HG03045 (cell line): ENCODE results near the gene FAM234B.
A peak's percentile ranks its signal among the peaks of the same experiment; 100 is the strongest.

ENCODE experiments used
- ATAC-seq: cut with Tn5 transposase; IDR thresholded peaks from one replicate; pipeline ENCODE4 v1.9.1; 2021; ENCODE audit warnings: mild to moderate bottlenecking, moderate library complexity; ENCODE audit not compliant: unreplicated experiment

The FAM234B gene, protein sequence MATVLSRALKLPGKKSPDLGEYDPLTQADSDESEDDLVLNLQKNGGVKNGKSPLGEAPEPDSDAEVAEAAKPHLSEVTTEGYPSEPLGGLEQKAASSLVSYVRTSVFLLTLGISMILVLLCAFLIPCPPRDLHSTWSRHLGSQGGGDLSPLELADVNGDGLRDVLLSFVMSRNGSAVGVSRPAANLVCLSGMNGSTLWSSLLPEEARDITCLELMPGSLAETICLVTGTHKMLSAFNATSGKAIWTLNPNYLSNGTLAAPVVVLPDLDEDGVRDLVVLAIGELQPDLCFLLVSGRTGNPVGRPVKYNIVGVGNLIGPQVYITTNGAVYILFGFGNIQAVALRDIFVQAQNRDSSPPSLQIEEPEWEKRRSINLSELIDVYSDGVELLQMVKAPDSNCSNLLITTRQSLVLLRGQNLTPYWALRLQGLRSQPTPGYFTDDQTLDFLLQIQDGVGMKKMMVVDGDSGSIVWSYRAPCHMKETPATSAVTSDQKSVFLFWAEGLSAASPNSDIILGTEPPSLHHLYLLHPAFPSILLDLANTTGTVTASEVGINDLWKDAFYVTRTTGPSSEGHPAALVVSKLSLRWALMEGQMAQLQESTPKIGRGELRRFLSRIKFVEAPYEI

DNA sequence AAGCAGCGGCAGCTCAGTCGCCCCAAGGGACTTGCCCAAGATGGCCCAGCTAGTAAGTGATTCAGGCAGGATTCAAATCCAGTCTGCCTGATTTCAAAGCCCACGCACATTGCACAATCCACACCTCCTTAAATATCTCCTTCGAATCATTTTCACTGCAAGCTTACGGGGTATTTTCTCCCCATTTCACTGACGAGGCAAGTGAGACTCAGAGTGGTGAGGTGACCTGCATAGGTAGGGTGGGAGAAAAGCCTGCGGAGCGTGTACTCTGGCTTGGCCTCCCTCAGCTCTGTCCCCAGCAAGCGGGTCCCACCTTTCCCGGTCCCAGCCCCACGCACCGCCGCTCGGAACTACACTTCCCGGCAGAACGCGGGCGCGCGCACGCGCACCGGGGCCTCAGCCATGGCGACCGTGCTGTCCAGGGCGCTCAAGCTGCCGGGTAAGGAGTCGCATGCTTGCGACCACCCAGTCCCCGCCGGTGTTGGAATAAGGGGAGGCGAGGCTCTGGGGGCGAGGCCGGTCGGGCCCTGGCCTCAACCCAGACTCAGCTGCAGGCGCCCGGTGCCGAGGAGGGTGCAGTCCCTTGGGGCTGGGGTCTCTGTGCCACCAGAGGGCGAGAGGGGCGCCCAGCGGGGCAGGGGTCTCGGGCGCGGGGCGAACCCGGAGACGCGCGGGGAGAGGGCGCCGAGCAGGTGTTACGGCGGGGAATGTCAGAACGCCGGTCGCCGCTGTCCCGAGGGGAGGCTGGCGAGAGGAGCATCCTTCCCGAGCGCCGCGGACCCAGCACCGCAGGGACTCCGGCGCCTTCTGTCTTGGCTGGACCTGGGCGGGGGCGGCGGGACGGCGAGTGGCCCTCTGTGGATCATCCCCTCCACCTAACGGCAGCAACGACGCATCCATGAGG, at the start of gene FAM234B:
Gene FAM234B, plus strand, starts transcription at position 380 of the 904 bp plus-strand sequence. Its CDS starts 23 bp downstream, at position 403.
- ATAC-seq: peak; percentile 87

DNA sequence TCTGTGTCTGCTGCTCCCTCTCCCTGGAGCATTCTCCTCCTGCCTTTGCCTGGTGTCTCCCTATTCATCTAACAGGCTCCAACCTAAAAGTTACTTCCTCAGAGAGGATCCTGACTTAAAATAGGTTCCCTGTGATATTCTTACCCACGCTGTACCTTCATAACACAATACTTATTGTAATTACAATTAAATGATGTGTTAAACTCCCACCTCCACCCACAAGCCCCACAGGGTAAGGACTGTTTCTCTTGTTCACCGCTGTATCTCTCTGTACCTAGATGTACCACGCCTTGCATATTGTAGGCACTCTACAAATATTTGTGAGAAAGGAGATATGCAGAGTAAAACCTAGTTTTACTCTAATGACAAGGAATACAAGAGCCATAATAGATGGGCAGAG, 49.1 kb upstream of the FAM234B start:
- no peak for ATAC-seq

DNA sequence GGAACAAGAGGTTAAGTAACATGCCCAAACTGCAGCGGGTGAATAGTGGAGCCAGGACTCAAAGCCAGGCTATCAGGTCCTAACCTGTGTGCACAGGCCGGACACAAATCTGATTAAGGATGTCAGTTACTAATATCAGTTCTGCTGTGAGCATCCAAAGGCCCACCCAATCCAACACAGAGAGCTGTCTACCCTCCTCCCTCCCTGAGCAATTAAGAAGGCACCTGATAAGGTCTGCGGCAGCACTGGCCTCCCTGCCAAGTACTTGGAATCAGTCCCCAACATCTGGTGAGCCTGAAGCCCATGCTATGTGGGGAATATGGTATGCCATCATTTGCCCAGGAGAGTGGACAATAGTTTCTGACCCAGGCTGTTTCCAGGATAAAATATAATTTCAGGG, 48.0 kb upstream of the FAM234B start:
- no peak for ATAC-seq

DNA sequence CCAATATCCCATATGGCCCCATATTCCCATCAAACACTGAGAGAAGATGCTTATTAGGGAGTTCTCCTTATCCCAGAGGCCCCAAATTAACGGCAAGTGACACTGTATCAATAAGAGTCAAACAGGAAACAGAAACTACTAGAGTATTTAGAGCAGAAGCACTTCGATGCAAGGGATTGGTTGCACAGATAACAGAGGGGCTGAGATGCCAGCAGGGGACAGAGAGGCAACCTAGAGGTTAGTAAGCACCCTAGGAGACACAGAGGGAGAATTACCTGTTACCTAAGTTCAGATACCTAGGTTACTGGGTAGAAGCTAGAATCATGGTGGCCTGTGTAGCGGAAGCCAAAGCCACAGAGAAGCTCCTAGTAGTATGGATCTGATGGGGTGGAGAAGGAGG, 47.0 kb upstream of the FAM234B start:
- no peak for ATAC-seq

DNA sequence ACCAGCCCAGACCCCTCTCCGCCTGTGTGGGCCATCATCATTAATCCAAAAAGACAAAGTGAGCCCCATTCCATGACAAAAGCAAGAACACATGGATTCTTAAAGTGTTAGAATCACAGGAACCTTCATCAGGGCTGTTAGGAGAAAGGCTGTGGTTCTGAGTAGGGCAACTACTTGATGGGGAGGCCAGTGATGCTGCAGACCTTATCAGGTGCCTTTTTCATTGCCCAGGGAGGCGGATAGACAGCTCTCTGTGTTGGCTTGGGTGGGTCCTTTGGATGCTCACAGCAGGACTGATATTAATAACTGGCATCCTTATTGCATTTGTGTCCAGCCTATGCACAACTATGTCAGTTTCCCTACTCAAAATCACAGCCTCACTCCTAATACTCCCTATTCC, 46.4 kb upstream of the FAM234B start:
- no peak for ATAC-seq

- ATAC-seq: no peak
Observed at GRCh38 chr12:12998248-12998647, 45.9 kb upstream of the FAM234B start.

- no peak for ATAC-seq
Observed at GRCh38 chr12:12999271-12999958, 44.8 kb upstream of the FAM234B start.

- ATAC-seq: peak; percentile 84
Observed at GRCh38 chr12:12999959-13000615, 44.1 kb upstream of the FAM234B start, which contains the start of gene HEBP1. HEBP1 (minus strand) TSS chr12:13000265; CDS start chr12:13000114, 151 bp downstream.

GRCh38 chr12:13000616-13000924, 43.6 kb upstream of the FAM234B start:
- ATAC-seq: peak; percentile 31

GRCh38 chr12:13000925-13001774, 43.0 kb upstream of the FAM234B start:
- ATAC-seq: no peak

DNA sequence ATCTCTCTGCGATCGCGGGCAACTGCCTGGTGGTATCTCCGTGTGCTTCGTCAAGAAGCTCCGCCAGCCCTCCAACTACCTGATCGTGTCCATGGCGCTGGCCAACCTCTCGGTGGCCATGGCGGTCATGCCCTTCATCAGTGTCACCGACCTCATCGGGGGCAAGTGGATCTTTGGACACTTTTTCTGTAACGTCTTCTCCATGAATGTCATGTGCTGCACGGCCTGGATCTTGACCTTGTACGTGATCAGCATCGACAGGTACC, 42.5 kb upstream of the FAM234B start:
- ATAC-seq: no peak

- no peak for ATAC-seq
Observed at GRCh38 chr12:13002301-13003097, 41.7 kb upstream of the FAM234B start.

- no peak for ATAC-seq
Observed at GRCh38 chr12:13004361-13004760, 39.8 kb upstream of the FAM234B start.

GRCh38 chr12:13004986-13005385, 39.2 kb upstream of the FAM234B start:
- no peak for ATAC-seq

GRCh38 chr12:13005649-13006048, 38.5 kb upstream of the FAM234B start:
- ATAC-seq: no peak

GRCh38 chr12:13007496-13008233, 36.5 kb upstream of the FAM234B start:
- ATAC-seq: no peak

- no peak for ATAC-seq
Observed at GRCh38 chr12:13008741-13009380, 35.3 kb upstream of the FAM234B start.

- no peak for ATAC-seq
Observed at GRCh38 chr12:13011098-13011497, 33.1 kb upstream of the FAM234B start.
